ENCODE measurements around the gene PIAS4. TPM values are rescaled to one million over a fixed set of nuclear protein-coding genes. Genes with fewer than 3 reads are reported as not detected.

The PIAS4 gene
- polyA plus RNA-seq, 3 donors from 2014 or later, result 6.1 to 8.5 (median 7.3) TPM

DNA sequence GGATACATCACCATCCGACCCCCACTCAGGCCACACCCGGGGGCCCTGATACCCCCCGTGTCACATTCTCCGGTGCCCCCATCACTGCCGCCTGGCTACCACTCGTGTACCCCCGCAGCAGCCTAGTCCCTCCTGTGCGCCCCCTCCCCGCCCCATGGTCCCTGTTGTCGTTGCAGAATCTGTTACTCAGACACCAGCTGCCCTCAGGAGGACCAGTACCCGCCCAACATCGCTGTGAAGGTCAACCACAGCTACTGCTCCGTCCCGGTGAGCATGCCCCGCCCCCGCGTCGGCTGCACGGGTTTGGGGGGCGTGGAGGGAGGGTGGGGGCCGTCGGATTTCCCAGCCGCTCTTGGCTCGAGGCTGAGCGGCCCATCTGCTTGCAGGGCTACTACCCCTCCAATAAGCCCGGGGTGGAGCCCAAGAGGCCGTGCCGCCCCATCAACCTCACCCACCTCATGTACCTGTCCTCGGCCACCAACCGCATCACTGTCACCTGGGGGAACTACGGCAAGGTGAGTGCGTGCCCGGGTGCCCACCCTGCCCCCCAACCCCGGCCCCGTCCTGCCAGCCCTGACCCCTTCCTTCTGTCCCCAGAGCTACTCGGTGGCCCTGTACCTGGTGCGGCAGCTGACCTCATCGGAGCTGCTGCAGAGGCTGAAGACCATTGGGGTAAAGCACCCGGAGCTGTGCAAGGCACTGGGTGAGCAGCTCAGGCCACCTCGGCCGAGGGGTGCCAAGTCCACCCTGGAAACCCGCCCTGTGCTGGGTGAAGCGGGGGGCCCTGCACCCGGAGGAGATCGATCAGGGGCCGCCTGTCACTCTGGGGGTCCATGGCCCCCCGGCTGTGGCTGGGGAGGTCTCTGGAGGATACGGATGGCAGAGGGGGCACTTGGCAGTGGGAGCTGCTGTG is 21.1 kb downstream of the PIAS4 start:
- Mint-ChIP-seq H3K9me3 (no peaks in the 10 kb centered on the region), H3K4me1 (no peaks in the 10 kb centered on the region), H3K27ac (no peak overlapping the region), H3K4me3 (no peak overlapping the region), H3K27me3 (ENCODE audit: low read depth in 3 of 3) (peaks cover 0 to 4% (median 3%) of the 10 kb centered on the region in 3 donors), H3K36me3 (no peaks in the 10 kb centered on the region)
- no peak for DNase-seq

DNA sequence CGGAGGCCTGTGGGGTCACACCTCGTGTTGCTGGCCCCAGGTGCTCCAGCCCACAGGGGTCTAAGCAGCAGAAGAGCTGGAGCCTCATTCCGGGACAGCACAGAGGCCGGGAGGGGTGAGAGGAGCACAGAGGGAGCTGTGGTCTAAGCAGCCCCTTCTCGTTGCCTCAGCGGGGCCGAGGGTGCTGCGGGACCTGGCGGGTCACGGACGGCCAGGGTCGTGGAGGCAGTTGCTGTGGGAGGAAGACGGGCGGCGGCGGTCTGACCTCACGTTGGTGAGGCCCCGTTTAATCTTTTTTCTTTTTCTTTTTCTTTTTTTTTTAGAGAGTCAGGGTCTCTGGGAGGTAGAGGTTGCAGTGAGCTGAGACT is 21.7 kb downstream of the PIAS4 start:
- DNase-seq, result no peak
- Mint-ChIP-seq H3K9me3 (no peaks in the 10 kb centered on the region), H3K4me1 (no peaks in the 10 kb centered on the region), H3K27me3 (ENCODE audit: low read depth in 3 of 3) (peaks cover 0 to 4% (median 3%) of the 10 kb centered on the region in 3 donors), H3K27ac (no peak overlapping the region), H3K36me3 (no peaks in the 10 kb centered on the region), H3K4me3 (no peak overlapping the region)

GRCh38 chr19:4030552-4030951 is 23.0 kb downstream of the PIAS4 start:
- H3K27ac Mint-ChIP-seq, result no peak overlapping the region
- H3K27me3 Mint-ChIP-seq (ENCODE audit: low read depth in 3 of 3), result peaks cover 0 to 4% (median 0%) of the 10 kb centered on the region in 3 donors
- H3K4me1 Mint-ChIP-seq, result no peaks in the 10 kb centered on the region
- H3K36me3 Mint-ChIP-seq, result no peaks in the 10 kb centered on the region
- no peak for DNase-seq
- no peak overlapping the region for H3K4me3 Mint-ChIP-seq
- H3K9me3 Mint-ChIP-seq, result no peaks in the 10 kb centered on the region

DNA sequence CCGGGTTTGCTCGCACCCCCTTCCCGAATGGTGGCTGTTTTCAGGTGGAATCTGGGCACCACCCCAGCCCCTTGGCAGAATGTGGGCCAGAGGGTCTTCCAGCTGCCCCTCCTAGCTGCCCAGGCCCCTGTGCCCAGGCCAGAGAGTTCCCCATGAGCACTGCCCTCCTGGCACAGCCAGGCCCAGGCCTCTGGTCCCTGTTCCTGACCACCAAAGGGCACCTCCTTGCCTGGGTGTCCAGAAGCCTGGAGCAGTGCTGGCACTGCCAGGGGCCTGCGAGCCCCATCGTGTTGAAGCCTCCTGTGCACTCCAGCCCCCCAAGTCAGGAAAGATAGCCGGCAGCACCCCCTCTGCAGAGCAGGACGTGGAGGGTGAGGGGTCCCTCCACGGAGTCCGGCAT is 23.4 kb downstream of the PIAS4 start:
- H3K4me3 Mint-ChIP-seq, result no peak overlapping the region
- H3K4me1 Mint-ChIP-seq, result no peaks in the 10 kb centered on the region
- no peaks in the 10 kb centered on the region for H3K9me3 Mint-ChIP-seq
- H3K27me3 Mint-ChIP-seq (ENCODE audit: low read depth in 3 of 3), result peaks cover 0 to 4% (median 0%) of the 10 kb centered on the region in 3 donors
- no peak for DNase-seq
- no peaks in the 10 kb centered on the region for H3K36me3 Mint-ChIP-seq
- no peak overlapping the region for H3K27ac Mint-ChIP-seq

- Mint-ChIP-seq H3K4me3 (no peak overlapping the region), H3K27ac (no peak overlapping the region), H3K36me3 (no peaks in the 10 kb centered on the region), H3K9me3 (no peaks in the 10 kb centered on the region), H3K27me3 (ENCODE audit: low read depth in 3 of 3) (peaks cover 0 to 4% (median 0%) of the 10 kb centered on the region in 3 donors), H3K4me1 (no peaks in the 10 kb centered on the region)
- DNase-seq, result no peak
Observed at GRCh38 chr19:4031420-4031819, 23.9 kb downstream of the PIAS4 start.

DNA sequence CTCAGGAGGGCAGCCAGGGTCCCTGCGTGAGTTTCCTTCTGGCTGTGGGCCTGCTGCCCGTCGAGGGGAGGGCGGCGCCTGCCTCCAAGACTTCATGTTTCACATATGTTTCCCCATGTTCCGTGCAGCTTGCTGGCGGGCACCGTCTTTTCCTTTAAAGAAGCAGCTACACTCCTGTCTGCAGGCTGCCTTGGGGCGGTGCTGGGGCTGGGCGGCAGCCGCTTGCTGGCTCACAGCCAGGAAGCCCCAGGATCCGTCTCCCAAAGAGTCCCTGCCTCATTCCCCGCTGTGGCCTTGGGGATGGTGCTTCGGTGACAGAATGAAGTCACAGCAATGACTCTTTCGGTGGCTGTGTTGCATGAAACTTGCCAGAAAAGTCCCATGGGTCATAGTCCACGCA is 24.9 kb downstream of the PIAS4 start:
- Mint-ChIP-seq H3K27me3 (ENCODE audit: low read depth in 3 of 3) (peaks cover 0 to 4% (median 0%) of the 10 kb centered on the region in 3 donors), H3K9me3 (no peaks in the 10 kb centered on the region), H3K4me1 (no peaks in the 10 kb centered on the region), H3K4me3 (no peak overlapping the region), H3K36me3 (no peaks in the 10 kb centered on the region), H3K27ac (no peak overlapping the region)
- no peak for DNase-seq

DNA sequence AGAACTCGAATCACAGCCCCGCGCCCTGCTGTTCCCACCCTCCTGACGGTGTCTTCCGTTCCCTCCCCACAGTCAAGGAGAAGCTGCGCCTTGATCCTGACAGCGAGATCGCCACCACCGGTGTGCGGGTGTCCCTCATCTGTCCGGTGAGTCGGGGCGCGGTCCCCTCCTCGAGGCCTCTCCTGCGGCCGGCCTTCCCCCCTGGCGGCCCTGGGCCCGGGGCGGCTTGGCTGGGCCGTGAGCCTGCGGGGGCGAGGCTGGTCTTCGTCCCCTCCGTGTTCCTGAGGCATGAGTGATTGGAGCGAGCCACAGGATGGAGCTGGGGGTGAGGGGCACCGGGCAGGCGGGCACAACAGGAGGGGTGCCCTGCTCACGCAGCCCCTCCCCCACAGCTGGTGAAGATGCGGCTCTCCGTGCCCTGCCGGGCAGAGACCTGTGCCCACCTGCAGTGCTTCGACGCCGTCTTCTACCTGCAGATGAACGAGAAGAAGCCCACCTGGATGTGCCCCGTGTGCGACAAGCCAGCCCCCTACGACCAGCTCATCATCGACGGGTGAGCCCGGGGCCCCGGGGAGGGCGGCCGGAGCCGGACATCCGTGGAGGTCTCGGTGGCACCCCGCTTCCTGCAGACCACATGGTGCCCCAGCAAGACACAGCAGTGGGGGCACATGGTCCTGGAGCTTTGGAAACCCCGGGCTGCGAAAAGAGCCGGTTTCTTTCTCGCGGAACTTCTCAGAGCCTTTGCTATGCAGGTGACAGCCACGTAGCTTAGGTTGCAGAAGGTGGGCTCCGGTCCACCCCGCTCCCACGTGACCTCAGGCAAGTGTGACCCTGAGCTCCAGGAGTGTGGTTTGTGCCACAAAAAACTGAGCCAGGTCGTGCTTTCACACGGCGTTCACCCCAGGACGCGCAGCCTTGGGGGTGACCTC is 25.8 kb downstream of the PIAS4 start:
- no peak overlapping the region for H3K27ac Mint-ChIP-seq
- peaks cover 0 to 6% (median 0%) of the 10 kb centered on the region in 3 donors for H3K27me3 Mint-ChIP-seq (ENCODE audit: low read depth in 3 of 3)
- no peaks in the 10 kb centered on the region for H3K9me3 Mint-ChIP-seq
- no peaks in the 10 kb centered on the region for H3K36me3 Mint-ChIP-seq
- no peak overlapping the region for H3K4me3 Mint-ChIP-seq
- no peak for DNase-seq
- no peaks in the 10 kb centered on the region for H3K4me1 Mint-ChIP-seq

DNA sequence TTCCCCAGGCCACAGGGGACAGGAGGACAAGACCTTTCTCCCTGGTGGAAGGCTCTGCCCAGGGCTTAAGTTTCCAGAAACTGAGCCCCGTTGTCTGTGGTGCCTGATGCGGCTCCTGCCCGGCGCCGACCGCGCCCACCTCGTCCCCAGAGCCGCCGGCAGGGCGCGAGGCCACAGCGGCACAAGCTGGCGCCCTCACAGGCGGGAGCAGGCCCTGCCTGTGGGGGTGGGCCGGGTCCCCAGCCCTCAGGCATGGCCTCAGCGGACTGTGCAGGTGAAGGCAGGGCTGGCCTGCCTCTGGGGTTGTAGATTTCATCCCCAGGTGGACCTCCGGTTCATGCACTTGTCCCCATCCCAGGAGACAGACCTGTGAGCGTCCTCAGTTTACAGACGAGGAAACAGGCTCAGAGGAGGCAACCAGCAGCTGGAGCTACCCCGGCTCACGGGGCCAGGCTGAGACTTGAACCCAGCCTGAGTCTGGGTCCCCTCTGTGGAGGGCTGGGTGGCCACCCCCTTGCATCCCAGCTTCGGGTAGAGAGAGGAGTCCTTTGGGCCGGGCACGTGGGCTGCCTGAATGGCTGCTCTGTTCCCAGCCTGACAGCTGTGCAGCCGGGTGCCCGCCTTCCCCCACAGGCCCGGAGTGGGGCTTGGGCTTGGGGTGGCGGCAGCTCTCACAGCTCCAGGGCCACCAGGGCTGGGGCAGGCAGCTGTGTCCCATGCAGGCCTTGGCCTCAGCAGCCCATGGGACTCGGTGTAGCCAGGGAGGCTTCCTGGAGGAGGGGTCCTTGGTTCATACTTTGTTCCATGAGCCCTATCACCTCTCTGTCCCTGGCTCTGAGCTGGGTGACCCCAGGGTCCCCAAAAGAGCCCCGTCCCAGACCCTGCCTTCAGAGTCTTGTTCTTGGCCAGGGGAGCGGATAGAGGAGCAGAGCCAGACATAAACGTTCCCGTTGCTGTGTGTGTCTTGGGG is 26.8 kb downstream of the PIAS4 start:
- no peaks in the 10 kb centered on the region for H3K9me3 Mint-ChIP-seq
- no peaks in the 10 kb centered on the region for H3K36me3 Mint-ChIP-seq
- peak overlapping the region in 1 of 6 donors; percentile 30 for H3K27ac Mint-ChIP-seq
- no peak overlapping the region for H3K4me3 Mint-ChIP-seq
- no peak for DNase-seq
- H3K27me3 Mint-ChIP-seq (ENCODE audit: low read depth in 3 of 3), result peaks cover 0 to 2% (median 0%) of the 10 kb centered on the region in 3 donors
- no peaks in the 10 kb centered on the region for H3K4me1 Mint-ChIP-seq

DNA sequence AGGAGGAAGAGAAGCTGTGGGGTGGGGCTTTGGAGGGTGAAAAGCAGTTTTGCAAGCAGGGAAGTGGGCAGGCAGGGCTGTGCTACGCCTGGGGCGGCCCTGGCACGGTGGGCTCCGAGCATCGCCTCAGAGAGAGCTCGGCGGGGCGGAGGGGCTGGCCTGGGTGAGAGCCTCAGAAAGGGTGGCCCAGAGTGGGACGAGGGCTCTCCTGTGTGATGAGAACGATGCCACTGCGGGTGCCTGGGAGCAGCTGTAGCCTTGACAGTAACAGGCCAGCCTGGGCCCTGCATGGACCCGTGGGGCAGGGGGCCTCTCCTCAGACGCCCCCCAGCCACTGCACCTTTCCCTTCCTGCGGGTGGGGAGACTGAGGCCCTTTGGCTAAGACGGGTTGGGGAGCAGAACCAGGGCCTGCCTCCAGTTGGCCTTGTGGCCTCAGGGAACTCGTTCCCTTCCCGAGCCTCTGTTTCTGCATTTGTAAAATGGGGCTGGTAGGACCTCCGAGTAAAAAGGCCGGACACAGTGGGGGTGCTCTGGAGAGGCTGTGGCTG is 27.6 kb downstream of the PIAS4 start:
- peak overlapping the region in 1 of 6 donors; percentile 30 for H3K27ac Mint-ChIP-seq
- H3K9me3 Mint-ChIP-seq, result no peaks in the 10 kb centered on the region
- DNase-seq, result no peak
- peaks cover 0 to 3% of the 10 kb centered on the region in 2 donors for H3K4me1 Mint-ChIP-seq
- no peak overlapping the region for H3K4me3 Mint-ChIP-seq
- no peaks in the 10 kb centered on the region for H3K36me3 Mint-ChIP-seq
- peaks cover 0 to 7% (median 0%) of the 10 kb centered on the region in 3 donors for H3K27me3 Mint-ChIP-seq (ENCODE audit: low read depth in 3 of 3)

GRCh38 chr19:4035582-4035981 is 28.0 kb downstream of the PIAS4 start:
- Mint-ChIP-seq H3K36me3 (no peaks in the 10 kb centered on the region), H3K27ac (no peak overlapping the region), H3K27me3 (ENCODE audit: low read depth in 3 of 3) (peaks cover 0 to 11% (median 0%) of the 10 kb centered on the region in 3 donors), H3K9me3 (no peaks in the 10 kb centered on the region), H3K4me3 (no peak overlapping the region), H3K4me1 (peaks cover 4 to 7% of the 10 kb centered on the region in 2 donors)
- no peak for DNase-seq

DNA sequence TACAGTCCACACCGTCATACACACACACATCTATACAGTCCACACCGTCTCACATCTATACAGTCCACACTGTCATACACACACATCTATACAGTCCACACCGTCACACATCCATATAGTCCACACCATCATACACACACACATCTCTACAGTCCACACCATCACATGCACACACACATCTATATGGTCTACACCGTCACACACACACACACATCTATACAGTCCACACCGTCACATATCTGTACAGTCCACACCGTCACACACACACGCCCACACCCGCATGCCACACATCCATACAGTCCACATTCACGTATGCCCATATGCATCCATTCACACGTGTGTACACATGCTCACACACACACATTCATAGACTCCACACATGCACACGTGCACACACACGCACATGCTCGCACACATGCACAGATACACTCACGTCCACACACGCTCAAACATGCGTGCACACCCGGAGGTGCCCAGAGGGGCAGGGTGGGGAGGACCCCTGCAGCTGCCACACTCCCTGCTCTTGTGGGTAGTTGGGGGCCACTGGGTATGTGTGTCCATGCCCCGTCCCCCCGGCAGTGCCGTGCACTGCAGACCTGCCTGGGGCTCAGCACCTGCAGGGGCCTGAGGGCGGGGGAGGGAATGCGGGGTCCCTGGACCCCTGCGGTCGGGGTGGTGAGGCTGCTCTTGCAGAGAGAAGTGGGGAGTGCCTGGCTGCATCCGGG is 29.2 kb downstream of the PIAS4 start:
- peaks cover 4 to 7% of the 10 kb centered on the region in 2 donors for H3K4me1 Mint-ChIP-seq
- H3K36me3 Mint-ChIP-seq, result no peaks in the 10 kb centered on the region
- no peak for DNase-seq
- H3K27me3 Mint-ChIP-seq (ENCODE audit: low read depth in 3 of 3), result peaks cover 0 to 11% (median 0%) of the 10 kb centered on the region in 3 donors
- no peaks in the 10 kb centered on the region for H3K9me3 Mint-ChIP-seq
- no peak overlapping the region for H3K4me3 Mint-ChIP-seq
- no peak overlapping the region for H3K27ac Mint-ChIP-seq

- Mint-ChIP-seq H3K4me1 (peaks cover 4 to 7% of the 10 kb centered on the region in 2 donors), H3K36me3 (no peaks in the 10 kb centered on the region), H3K27ac (no peak overlapping the region), H3K4me3 (no peak overlapping the region), H3K27me3 (ENCODE audit: low read depth in 3 of 3) (peaks cover 0 to 12% (median 0%) of the 10 kb centered on the region in 3 donors), H3K9me3 (no peaks in the 10 kb centered on the region)
- no peak for DNase-seq
Observed at GRCh38 chr19:4037301-4037949, 29.9 kb downstream of the PIAS4 start.

Data from immature natural killer cell (primary cell).